GM12875 (cell line): ENCODE results near the gene NFASC.

Source experiments
- H3K4me3 ChIP-seq: one replicate; pipeline ENCODE4 v1.5.1; 2011; ENCODE audit warnings: low read depth, low read length, control low read depth
- CTCF ChIP-seq: IDR thresholded peaks from 2 replicates; pipeline ENCODE4 v1.5.1; 2011; ENCODE audit warnings: low read depth, mild to moderate bottlenecking, control low read depth, inconsistent platforms, low read length, moderate library complexity, borderline replicate concordance; ENCODE audit not compliant: insufficient read depth

The NFASC gene

GRCh38 chr1:204947747-204948146 lies 77.1 kb downstream of the NFASC start:
- no peak overlapping the region for H3K4me3 ChIP-seq
- no peak for TF ChIP-seq CTCF

GRCh38 chr1:204950353-204951001 lies 79.8 kb downstream of the NFASC start:
- no peak for TF ChIP-seq CTCF
- no peak overlapping the region for H3K4me3 ChIP-seq

GRCh38 chr1:204958317-204959307 lies 88.0 kb downstream of the NFASC start:
- no peak for TF ChIP-seq CTCF
- no peak overlapping the region for H3K4me3 ChIP-seq

GRCh38 chr1:204959374-204959773 lies 88.7 kb downstream of the NFASC start:
- H3K4me3 ChIP-seq: no peak overlapping the region
- no peak for TF ChIP-seq CTCF

- TF ChIP-seq CTCF: no peak
- H3K4me3 ChIP-seq: no peak overlapping the region
These were observed 89.2 kb downstream of the NFASC start for GRCh38 chr1:204959836-204960235.

- H3K4me3 ChIP-seq: no peak overlapping the region
- TF ChIP-seq CTCF: no peak
These were observed 89.9 kb downstream of the NFASC start for GRCh38 chr1:204960306-204961125.
